Choroid plexus epithelial cell (primary cell): ENCODE data around the gene MTHFD1L.
A peak's percentile ranks its signal among the peaks of the same experiment; 100 is the strongest.

Experiments used
- DNase-seq: peaks from one replicate; pipeline ENCODE4 v3.0.0-alpha.2; 2010; ENCODE audit warnings: low read depth
- H3K4me3 ChIP-seq: 2 replicates; pipeline ENCODE4 v1.5.1; 2011; ENCODE audit warnings: low read depth, mild to moderate bottlenecking, control low read depth, low read length, moderate library complexity
- TF ChIP-seq, protein P1 (sequence below): conservative IDR thresholded peaks from 2 replicates; pipeline ENCODE4 v1.5.1; 2011; ENCODE audit warnings: low read depth, mild to moderate bottlenecking, control low read depth, inconsistent platforms, low read length, moderate library complexity

MTHFD1L gene

DNA sequence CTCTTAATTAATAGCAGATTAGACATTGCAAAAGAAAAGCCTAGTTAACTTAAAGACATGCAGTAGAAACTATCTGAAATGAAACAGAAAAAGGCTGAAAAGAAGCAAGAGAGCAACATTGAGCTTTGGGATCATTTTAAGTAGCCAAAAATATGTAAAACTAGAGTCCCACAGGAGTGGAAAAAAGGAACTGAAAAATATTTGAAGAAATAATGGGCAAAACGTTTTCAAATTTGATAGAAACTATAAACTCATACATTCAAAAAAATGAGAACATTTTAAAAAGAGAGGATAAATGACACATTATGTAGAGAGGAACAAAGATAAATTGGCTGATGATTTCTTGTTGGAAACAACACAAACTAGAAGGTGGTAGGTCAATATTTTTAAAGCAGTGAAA is 208.2 kb downstream of the MTHFD1L start:
- TF ChIP-seq, protein P1, sequence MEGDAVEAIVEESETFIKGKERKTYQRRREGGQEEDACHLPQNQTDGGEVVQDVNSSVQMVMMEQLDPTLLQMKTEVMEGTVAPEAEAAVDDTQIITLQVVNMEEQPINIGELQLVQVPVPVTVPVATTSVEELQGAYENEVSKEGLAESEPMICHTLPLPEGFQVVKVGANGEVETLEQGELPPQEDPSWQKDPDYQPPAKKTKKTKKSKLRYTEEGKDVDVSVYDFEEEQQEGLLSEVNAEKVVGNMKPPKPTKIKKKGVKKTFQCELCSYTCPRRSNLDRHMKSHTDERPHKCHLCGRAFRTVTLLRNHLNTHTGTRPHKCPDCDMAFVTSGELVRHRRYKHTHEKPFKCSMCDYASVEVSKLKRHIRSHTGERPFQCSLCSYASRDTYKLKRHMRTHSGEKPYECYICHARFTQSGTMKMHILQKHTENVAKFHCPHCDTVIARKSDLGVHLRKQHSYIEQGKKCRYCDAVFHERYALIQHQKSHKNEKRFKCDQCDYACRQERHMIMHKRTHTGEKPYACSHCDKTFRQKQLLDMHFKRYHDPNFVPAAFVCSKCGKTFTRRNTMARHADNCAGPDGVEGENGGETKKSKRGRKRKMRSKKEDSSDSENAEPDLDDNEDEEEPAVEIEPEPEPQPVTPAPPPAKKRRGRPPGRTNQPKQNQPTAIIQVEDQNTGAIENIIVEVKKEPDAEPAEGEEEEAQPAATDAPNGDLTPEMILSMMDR: no peak
- no peak overlapping the region for H3K4me3 ChIP-seq
- DNase-seq: no peak

DNA sequence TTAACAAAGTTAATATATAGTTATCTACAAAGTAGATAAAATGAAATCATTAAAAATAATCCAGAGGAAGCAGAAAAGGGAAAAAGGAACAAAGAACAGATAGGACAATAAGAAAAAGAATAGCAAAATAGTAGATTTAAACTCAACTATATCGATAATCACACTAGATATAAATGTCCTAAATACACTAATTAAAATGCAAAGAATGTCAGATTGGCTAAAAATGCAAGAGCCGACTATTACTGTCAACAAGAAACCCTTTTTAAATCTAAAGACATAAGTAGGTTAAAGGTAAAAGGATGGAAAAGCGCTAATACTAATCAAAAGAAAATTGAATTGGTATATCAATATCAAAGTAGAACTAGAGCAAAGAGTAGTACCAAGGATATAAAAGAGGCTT is 209.5 kb downstream of the MTHFD1L start:
- H3K4me3 ChIP-seq: no peak overlapping the region
- no peak for DNase-seq
- TF ChIP-seq, protein P1: no peak

DNA sequence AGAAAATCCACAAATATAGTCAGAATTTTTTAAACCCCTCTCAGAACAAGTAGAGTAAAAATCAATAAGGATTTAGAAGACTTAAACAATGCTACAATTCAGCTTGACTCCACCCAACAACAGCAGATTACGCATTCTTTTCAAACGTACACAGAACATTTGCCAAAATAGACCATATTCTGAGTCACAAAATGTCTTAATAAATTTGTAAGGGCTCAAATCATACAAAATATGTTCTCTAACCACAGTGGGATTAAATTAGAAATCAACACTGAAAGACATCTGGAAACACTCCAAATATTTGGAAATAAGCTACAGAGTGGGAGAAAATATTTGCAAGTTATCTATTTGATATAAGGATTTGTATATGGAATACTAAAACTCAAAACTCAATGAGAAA is 210.0 kb downstream of the MTHFD1L start:
- TF ChIP-seq, protein P1: no peak
- DNase-seq: peak; percentile 71
- H3K4me3 ChIP-seq: no peak overlapping the region

DNA sequence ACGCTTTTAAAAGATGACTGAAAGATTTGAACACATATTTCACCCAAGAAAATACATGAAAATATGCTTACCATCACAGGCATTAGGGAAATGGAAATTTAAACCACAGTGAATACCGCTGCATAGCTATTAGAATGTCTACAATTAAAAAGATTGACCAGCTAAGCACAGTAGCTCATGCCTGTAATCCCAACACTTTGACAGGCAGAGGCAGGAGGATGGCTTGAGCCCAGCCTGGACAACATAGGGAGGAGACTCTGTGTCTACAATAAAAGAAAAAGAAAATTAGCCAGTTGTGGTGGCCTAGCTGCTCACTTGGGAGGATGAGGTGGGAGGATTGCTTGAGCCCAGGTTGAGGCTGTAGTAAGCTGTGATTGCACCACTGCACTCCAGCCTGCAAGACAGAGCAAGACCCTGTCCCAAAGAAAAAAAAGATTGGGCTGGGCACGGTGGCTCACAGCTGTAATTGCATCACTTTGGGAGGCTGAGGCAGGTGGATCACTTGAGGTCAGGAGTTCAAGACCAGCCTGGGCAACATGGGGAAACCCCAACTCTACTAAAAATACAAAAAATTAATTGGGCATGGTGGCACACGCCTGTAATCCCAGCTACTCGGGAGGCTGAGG is 210.5 kb downstream of the MTHFD1L start:
- H3K4me3 ChIP-seq: no peak overlapping the region
- DNase-seq: no peak
- TF ChIP-seq, protein P1: no peak

DNA sequence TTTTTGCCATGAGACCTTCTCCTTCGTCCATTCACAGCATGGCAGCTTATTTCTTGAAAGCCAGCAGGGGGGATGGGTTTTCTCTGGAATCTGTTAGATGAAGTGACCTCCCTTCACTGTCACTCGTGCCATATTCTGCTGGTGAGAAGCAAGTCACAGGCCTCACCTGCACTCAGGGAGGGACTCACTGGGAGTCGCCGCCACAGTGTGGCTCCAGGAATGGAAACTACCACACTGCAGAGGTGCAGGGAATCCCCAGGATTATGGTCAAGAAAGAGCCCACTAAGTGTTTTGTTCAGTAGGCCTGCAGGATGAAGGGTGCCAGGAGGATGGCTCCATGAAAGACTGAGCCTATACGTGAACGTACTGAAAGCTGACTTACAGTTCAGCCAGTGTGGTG is 213.2 kb downstream of the MTHFD1L start:
- H3K4me3 ChIP-seq: no peak overlapping the region
- TF ChIP-seq, protein P1: no peak
- DNase-seq: no peak

DNA sequence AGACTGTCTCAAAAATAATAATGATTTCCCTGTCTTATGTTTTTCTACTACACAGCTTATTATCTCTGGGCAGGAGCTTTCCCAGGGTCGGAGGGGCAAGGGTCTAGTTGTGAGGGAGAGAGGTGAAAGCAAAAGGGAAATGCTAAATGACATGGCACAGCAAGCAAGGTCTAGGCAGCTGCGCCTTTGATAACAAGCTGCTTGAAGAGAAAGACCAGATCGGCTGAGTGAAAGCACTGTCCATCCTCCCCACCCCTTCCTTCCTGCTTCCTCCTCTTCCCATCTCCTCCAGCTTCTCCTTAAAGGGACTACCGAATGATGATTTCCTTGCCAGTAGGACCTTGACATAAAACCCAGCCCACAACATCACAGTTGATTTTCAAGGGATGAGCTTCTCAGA is 216.2 kb downstream of the MTHFD1L start:
- TF ChIP-seq, protein P1: no peak
- no peak overlapping the region for H3K4me3 ChIP-seq
- DNase-seq: no peak

DNA sequence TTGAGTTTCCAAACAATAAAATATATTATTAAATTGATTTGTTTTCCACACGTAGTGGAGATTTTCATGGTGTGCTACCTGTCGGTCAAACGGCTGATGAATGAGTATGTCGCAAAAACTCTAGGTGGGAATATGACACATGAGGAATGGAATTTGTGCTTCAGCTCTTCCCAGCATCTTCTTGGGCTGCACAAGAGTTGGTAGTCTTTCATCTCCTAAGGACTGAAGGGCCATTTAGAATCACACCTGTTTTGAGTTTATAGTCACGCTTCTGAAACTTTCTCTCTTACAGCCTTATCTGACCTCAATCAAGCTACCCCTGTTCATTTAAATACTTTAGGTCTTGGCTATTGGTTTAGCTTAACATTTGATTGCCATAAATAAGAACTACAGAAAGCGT is 216.6 kb downstream of the MTHFD1L start:
- DNase-seq: no peak
- no peak overlapping the region for H3K4me3 ChIP-seq
- TF ChIP-seq, protein P1: no peak
